ENCODE measurements around the gene PARD3B. TPM values are rescaled to one million over a fixed set of nuclear protein-coding genes. Genes with fewer than 3 reads are reported as not detected.

PARD3B gene
- total RNA-seq, 1 experiment from 2014 or later, result 7.6 TPM

DNA sequence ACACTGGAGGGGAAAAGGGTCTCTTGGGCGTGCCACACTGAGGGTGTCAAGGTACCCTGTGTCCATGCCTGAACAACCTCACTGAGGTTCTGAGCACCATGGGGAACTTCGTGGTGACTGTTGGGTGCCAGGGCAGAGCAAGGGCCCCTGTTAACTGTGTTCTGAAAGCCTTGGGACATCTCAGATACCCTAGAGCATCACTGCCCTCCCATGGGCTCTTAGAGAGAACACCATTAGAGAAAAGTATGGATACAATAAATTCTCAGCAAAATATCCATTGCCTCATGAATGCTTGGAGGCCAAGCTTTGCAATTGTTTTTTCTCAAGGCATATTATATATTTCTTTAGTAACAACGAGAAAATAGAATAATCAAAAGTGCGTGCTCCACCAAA is 648.6 kb downstream of the PARD3B start:
- intact Hi-C loops (cut with micrococcal nuclease; ENCODE audit: unreplicated experiment), result loop anchor here (10.0 kb wide), 1 partner anchor 869 kb away; no protein-coding TSS in a partner anchor
- ChIA-PET CTCF (no interaction called here), POLR2A (ENCODE audit: low non-redundant PET) (no interaction called here)
- Histone ChIP-seq H3K36me3 (ENCODE audit: insufficient read depth, low read length, poor library complexity, severe bottlenecking) (no peaks in the 10 kb centered on the region), H3K4me1 (ENCODE audit: insufficient read depth, low read length, poor library complexity, severe bottlenecking) (peaks cover 19% of the 10 kb centered on the region), H3K4me3 (ENCODE audit: low read depth, low read length, poor library complexity, severe bottlenecking) (no peak overlapping the region), H3K9me3 (ENCODE audit: low read depth, low read length, poor library complexity, severe bottlenecking) (no peaks in the 10 kb centered on the region), H3K27me3 (replicated peaks; ENCODE audit: insufficient read depth, low read depth, low read length, poor library complexity) (no peaks in the 10 kb centered on the region), H3K27ac (ENCODE audit: low read depth, low read length, poor library complexity, severe bottlenecking) (no peak overlapping the region)
- BruUV-seq (replicated peaks), result no TSS peak
- TF ChIP-seq EZH2 (IDR thresholded peaks at IDR 0.05; ENCODE audit: borderline replicate concordance, low read depth, low read length, poor library complexity, severe bottlenecking), result no peak
- TF ChIP-seq, protein P1, sequence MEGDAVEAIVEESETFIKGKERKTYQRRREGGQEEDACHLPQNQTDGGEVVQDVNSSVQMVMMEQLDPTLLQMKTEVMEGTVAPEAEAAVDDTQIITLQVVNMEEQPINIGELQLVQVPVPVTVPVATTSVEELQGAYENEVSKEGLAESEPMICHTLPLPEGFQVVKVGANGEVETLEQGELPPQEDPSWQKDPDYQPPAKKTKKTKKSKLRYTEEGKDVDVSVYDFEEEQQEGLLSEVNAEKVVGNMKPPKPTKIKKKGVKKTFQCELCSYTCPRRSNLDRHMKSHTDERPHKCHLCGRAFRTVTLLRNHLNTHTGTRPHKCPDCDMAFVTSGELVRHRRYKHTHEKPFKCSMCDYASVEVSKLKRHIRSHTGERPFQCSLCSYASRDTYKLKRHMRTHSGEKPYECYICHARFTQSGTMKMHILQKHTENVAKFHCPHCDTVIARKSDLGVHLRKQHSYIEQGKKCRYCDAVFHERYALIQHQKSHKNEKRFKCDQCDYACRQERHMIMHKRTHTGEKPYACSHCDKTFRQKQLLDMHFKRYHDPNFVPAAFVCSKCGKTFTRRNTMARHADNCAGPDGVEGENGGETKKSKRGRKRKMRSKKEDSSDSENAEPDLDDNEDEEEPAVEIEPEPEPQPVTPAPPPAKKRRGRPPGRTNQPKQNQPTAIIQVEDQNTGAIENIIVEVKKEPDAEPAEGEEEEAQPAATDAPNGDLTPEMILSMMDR (conservative IDR thresholded peaks at IDR 0.05; ENCODE audit: low read depth, low read length), result 0 out of 2 replicates have a peak, but pooled peaks have one; percentile 9
- DNase-seq (ENCODE audit: low spot score), result no peak

- Histone ChIP-seq H3K4me3 (ENCODE audit: low read depth, low read length, poor library complexity, severe bottlenecking) (no peak overlapping the region), H3K36me3 (ENCODE audit: insufficient read depth, low read length, poor library complexity, severe bottlenecking) (no peaks in the 10 kb centered on the region), H3K9me3 (ENCODE audit: low read depth, low read length, poor library complexity, severe bottlenecking) (no peaks in the 10 kb centered on the region), H3K27ac (ENCODE audit: low read depth, low read length, poor library complexity, severe bottlenecking) (no peak overlapping the region), H3K27me3 (replicated peaks; ENCODE audit: insufficient read depth, low read depth, low read length, poor library complexity) (no peaks in the 10 kb centered on the region), H3K4me1 (ENCODE audit: insufficient read depth, low read length, poor library complexity, severe bottlenecking) (peaks cover 12% of the 10 kb centered on the region)
- ChIA-PET POLR2A (ENCODE audit: low non-redundant PET) (interaction anchor here (0.7 kb wide), 1 partner anchor 342 kb away, joined by 4 read pairs; no protein-coding TSS in a partner anchor), CTCF (no interaction called here)
- BruUV-seq (replicated peaks), result no TSS peak
- intact Hi-C loops (cut with micrococcal nuclease; ENCODE audit: unreplicated experiment), result loop anchor here (5.0 to 10.0 kb wide), 2 partner anchors 325 to 873 kb away; no protein-coding TSS in a partner anchor
- no peak for DNase-seq (ENCODE audit: low spot score)
- TF ChIP-seq EZH2 (IDR thresholded peaks at IDR 0.05; ENCODE audit: borderline replicate concordance, low read depth, low read length, poor library complexity, severe bottlenecking), result no peak
- TF ChIP-seq, protein P1 (conservative IDR thresholded peaks at IDR 0.05; ENCODE audit: low read depth, low read length), result no peak
Observed at GRCh38 chr2:205197468-205198139, 652.3 kb downstream of the PARD3B start.

- BruUV-seq (replicated peaks), result no TSS peak
- ChIA-PET POLR2A (ENCODE audit: low non-redundant PET) (interaction anchor here (0.7 kb wide), 1 partner anchor 341 kb away, joined by 4 read pairs; no protein-coding TSS in a partner anchor), CTCF (no interaction called here)
- Histone ChIP-seq H3K27me3 (replicated peaks; ENCODE audit: insufficient read depth, low read depth, low read length, poor library complexity) (no peaks in the 10 kb centered on the region), H3K36me3 (ENCODE audit: insufficient read depth, low read length, poor library complexity, severe bottlenecking) (no peaks in the 10 kb centered on the region), H3K4me3 (ENCODE audit: low read depth, low read length, poor library complexity, severe bottlenecking) (no peak overlapping the region), H3K9me3 (ENCODE audit: low read depth, low read length, poor library complexity, severe bottlenecking) (no peaks in the 10 kb centered on the region), H3K4me1 (ENCODE audit: insufficient read depth, low read length, poor library complexity, severe bottlenecking) (peaks cover 12% of the 10 kb centered on the region), H3K27ac (ENCODE audit: low read depth, low read length, poor library complexity, severe bottlenecking) (no peak overlapping the region)
- intact Hi-C loops (cut with micrococcal nuclease; ENCODE audit: unreplicated experiment), result loop anchor here (5.0 to 10.0 kb wide), 2 partner anchors 326 to 873 kb away; no protein-coding TSS in a partner anchor
- TF ChIP-seq EZH2 (IDR thresholded peaks at IDR 0.05; ENCODE audit: borderline replicate concordance, low read depth, low read length, poor library complexity, severe bottlenecking), result no peak
- TF ChIP-seq, protein P1 (conservative IDR thresholded peaks at IDR 0.05; ENCODE audit: low read depth, low read length), result no peak
- DNase-seq (ENCODE audit: low spot score), result peak; percentile 89
Observed at GRCh38 chr2:205198140-205198525, 652.9 kb downstream of the PARD3B start.

Measured in A673 (cell line).